HepG2 (cell line): ENCODE data around the gene ZG16. TPM values are rescaled to one million over a fixed set of nuclear protein-coding genes. Genes with fewer than 3 reads are reported as not detected.

ENCODE experiments used
- NCOA1 ChIP-seq: sonication (generic); formaldehyde crosslinking; IDR thresholded peaks from 2 replicates; pipeline ENCODE4 v1.9.0; 2021; ENCODE audit warnings: missing genetic modification reagents
- PHF21A ChIP-seq: sonication (generic); formaldehyde crosslinking; IDR thresholded peaks from 2 replicates; pipeline ENCODE4 v1.5.0; 2020; ENCODE audit warnings: mild to moderate bottlenecking, missing genetic modification reagents
- TBX2 ChIP-seq: sonication (generic); formaldehyde crosslinking; IDR thresholded peaks from 2 replicates; pipeline ENCODE4 v1.5.0; 2020; ENCODE audit warnings: missing genetic modification reagents, mild to moderate bottlenecking, borderline replicate concordance
- ZNF263 ChIP-seq: sonication (generic); formaldehyde crosslinking; IDR thresholded peaks from 2 replicates; pipeline ENCODE4 v1.4.0; 2020; ENCODE audit warnings: missing genetic modification reagents
- ZNF747 ChIP-seq: sonication (generic); formaldehyde crosslinking; IDR thresholded peaks from 2 replicates; pipeline ENCODE4 v1.8.1; 2023; ENCODE audit warnings: missing genetic modification reagents, mild to moderate bottlenecking, borderline replicate concordance
- polyA plus RNA-seq, 8 experiments: library from polyadenylated mRNA; depleted of rRNA in 3 of 8; stranded (reverse) in 7 of 8; unstranded in 1 of 8; fragments of >200 nt; fragmentation: Illumina TruSeq in 4 of 8; extraction: Trizol in 4 of 8; gene quantifications; 2 replicates each; pipeline versions ENCODE4 v1.2.1 to v1.2.3, GENCODE V29; 2011 to 2016; ENCODE audit warnings: low read depth in 4 of 8, missing spikeins in 1 of 8, mixed read lengths in 1 of 8; ENCODE audit not compliant: insufficient read depth in 1 of 8
- total RNA-seq, 5 experiments: library from RNA; depleted of rRNA; stranded (reverse); fragments of >200 nt; fragmentation: Illumina TruSeq; extraction: Trizol; gene quantifications; 2 replicates each; pipeline ENCODE4 v1.2.3, GENCODE V29; 2016; ENCODE audit warnings: low read depth in 1 of 5
- TF ChIP-seq, protein P1 (sequence below): IDR thresholded peaks from 2 replicates; pipeline ENCODE4 v1.6.1; 2016; ENCODE audit warnings: low read depth
- TF ChIP-seq, protein P2 (sequence below): sonication (generic); formaldehyde crosslinking; IDR thresholded peaks from 2 replicates; pipeline ENCODE4 v1.5.0; 2020; ENCODE audit warnings: missing genetic modification reagents
- TF ChIP-seq, protein P3 (sequence below): sonication (generic); formaldehyde crosslinking; IDR thresholded peaks from 2 replicates; pipeline ENCODE4 v1.8.1; 2023; ENCODE audit warnings: mild to moderate bottlenecking, missing genetic modification reagents
- TF ChIP-seq, protein P4 (sequence below): sonication (generic); formaldehyde crosslinking; IDR thresholded peaks from 2 replicates; pipeline ENCODE4 v1.4.0; 2020; ENCODE audit warnings: missing genetic modification reagents
- TF ChIP-seq, protein P5 (sequence below): sonication (generic); formaldehyde crosslinking; IDR thresholded peaks from 2 replicates; pipeline ENCODE4 v1.5.1; 2020; ENCODE audit warnings: mild to moderate bottlenecking, moderate library complexity, missing genetic modification reagents
- TF ChIP-seq, protein P6 (sequence below): sonication (generic); formaldehyde crosslinking; IDR thresholded peaks from 2 replicates; pipeline ENCODE4 v1.4.0; 2020; ENCODE audit warnings: mild to moderate bottlenecking, missing genetic modification reagents
- TF ChIP-seq, protein P7 (sequence below): sonication (generic); formaldehyde crosslinking; IDR thresholded peaks from 2 replicates; pipeline ENCODE4 v1.5.0; 2020; ENCODE audit warnings: mild to moderate bottlenecking, low read depth, missing genetic modification reagents, borderline replicate concordance
- TF ChIP-seq, protein P8 (sequence below): sonication (generic); formaldehyde crosslinking; IDR thresholded peaks from 2 replicates; pipeline ENCODE4 v1.8.0; 2022; ENCODE audit warnings: mild to moderate bottlenecking, missing genetic modification reagents, borderline replicate concordance

Gene ZG16
- total and polyA plus RNA-seq, 2 of the 13 experiments (the other 11 are each of a cell fraction or from before 2014, with no cell fraction given): 0.04 to 0.07 TPM

DNA sequence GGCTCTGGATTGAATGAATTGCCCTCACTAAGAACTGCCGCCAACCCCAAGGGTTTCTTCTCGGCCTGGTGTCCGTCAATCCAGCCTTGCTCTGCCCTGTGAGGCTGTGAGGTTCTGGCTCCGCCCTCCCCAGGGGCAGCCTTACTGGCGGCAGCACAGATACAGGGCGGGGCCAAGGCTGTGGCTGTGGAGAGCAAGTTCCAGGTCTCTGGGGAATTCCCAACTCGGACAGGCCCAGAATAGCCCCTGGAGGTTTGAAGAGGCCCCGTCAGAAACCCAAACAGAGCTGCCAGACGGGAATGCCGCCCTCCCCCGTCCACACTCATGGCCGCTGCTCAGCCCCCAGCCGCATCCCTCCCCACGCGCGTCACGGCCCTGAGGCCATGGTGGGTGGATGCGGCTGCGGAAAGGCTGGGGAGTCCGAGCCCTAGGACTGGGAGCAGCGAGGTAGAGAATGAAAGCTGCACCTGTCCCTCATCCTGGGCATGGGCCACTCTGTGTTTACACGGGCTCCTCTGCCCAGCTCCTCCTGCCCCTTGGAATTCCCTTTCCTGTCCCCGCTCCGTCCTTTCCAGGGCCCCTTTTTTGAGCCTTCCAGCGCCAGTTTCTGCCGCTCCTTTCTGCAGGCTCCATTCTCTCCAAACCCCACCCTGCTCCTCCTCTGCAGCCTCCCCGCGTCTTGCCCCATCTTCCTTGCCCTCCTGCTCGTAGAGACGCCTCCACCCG lies 33.3 kb downstream of the ZG16 start (continued):
- TF ChIP-seq, protein P1, sequence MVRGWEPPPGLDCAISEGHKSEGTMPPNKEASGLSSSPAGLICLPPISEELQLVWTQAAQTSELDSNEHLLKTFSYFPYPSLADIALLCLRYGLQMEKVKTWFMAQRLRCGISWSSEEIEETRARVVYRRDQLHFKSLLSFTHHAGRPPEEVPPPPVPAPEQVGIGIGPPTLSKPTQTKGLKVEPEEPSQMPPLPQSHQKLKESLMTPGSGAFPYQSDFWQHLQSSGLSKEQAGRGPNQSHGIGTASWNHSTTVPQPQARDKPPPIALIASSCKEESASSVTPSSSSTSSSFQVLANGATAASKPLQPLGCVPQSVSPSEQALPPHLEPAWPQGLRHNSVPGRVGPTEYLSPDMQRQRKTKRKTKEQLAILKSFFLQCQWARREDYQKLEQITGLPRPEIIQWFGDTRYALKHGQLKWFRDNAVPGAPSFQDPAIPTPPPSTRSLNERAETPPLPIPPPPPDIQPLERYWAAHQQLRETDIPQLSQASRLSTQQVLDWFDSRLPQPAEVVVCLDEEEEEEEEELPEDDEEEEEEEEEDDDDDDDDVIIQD: peak; percentile 56; the same call in 1 of the 2 replicates
- TF ChIP-seq TBX2 (CRISPR knock-in tag): peak; percentile 86
- TF ChIP-seq, protein P2, sequence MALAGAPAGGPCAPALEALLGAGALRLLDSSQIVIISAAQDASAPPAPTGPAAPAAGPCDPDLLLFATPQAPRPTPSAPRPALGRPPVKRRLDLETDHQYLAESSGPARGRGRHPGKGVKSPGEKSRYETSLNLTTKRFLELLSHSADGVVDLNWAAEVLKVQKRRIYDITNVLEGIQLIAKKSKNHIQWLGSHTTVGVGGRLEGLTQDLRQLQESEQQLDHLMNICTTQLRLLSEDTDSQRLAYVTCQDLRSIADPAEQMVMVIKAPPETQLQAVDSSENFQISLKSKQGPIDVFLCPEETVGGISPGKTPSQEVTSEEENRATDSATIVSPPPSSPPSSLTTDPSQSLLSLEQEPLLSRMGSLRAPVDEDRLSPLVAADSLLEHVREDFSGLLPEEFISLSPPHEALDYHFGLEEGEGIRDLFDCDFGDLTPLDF (CRISPR knock-in tag): 0 out of 2 replicates have a peak, but pooled peaks have one; percentile 26
- TF ChIP-seq, protein P3, sequence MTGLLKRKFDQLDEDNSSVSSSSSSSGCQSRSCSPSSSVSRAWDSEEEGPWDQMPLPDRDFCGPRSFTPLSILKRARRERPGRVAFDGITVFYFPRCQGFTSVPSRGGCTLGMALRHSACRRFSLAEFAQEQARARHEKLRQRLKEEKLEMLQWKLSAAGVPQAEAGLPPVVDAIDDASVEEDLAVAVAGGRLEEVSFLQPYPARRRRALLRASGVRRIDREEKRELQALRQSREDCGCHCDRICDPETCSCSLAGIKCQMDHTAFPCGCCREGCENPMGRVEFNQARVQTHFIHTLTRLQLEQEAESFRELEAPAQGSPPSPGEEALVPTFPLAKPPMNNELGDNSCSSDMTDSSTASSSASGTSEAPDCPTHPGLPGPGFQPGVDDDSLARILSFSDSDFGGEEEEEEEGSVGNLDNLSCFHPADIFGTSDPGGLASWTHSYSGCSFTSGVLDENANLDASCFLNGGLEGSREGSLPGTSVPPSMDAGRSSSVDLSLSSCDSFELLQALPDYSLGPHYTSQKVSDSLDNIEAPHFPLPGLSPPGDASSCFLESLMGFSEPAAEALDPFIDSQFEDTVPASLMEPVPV: peak; percentile 47; the same call in 1 of the 2 replicates
- 0 out of 2 replicates have a peak, but pooled peaks have one; percentile 50 for TF ChIP-seq ZNF263 (CRISPR knock-in tag)
- peak; percentile 95 for TF ChIP-seq PHF21A (CRISPR knock-in tag)
- no peak for TF ChIP-seq NCOA1
- TF ChIP-seq, protein P4, sequence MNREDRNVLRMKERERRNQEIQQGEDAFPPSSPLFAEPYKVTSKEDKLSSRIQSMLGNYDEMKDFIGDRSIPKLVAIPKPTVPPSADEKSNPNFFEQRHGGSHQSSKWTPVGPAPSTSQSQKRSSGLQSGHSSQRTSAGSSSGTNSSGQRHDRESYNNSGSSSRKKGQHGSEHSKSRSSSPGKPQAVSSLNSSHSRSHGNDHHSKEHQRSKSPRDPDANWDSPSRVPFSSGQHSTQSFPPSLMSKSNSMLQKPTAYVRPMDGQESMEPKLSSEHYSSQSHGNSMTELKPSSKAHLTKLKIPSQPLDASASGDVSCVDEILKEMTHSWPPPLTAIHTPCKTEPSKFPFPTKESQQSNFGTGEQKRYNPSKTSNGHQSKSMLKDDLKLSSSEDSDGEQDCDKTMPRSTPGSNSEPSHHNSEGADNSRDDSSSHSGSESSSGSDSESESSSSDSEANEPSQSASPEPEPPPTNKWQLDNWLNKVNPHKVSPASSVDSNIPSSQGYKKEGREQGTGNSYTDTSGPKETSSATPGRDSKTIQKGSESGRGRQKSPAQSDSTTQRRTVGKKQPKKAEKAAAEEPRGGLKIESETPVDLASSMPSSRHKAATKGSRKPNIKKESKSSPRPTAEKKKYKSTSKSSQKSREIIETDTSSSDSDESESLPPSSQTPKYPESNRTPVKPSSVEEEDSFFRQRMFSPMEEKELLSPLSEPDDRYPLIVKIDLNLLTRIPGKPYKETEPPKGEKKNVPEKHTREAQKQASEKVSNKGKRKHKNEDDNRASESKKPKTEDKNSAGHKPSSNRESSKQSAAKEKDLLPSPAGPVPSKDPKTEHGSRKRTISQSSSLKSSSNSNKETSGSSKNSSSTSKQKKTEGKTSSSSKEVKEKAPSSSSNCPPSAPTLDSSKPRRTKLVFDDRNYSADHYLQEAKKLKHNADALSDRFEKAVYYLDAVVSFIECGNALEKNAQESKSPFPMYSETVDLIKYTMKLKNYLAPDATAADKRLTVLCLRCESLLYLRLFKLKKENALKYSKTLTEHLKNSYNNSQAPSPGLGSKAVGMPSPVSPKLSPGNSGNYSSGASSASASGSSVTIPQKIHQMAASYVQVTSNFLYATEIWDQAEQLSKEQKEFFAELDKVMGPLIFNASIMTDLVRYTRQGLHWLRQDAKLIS (CRISPR knock-in tag): no peak
- TF ChIP-seq, protein P5, sequence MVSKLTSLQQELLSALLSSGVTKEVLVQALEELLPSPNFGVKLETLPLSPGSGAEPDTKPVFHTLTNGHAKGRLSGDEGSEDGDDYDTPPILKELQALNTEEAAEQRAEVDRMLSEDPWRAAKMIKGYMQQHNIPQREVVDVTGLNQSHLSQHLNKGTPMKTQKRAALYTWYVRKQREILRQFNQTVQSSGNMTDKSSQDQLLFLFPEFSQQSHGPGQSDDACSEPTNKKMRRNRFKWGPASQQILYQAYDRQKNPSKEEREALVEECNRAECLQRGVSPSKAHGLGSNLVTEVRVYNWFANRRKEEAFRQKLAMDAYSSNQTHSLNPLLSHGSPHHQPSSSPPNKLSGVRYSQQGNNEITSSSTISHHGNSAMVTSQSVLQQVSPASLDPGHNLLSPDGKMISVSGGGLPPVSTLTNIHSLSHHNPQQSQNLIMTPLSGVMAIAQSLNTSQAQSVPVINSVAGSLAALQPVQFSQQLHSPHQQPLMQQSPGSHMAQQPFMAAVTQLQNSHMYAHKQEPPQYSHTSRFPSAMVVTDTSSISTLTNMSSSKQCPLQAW (CRISPR knock-in tag): peak; percentile 39
- TF ChIP-seq, protein P6, sequence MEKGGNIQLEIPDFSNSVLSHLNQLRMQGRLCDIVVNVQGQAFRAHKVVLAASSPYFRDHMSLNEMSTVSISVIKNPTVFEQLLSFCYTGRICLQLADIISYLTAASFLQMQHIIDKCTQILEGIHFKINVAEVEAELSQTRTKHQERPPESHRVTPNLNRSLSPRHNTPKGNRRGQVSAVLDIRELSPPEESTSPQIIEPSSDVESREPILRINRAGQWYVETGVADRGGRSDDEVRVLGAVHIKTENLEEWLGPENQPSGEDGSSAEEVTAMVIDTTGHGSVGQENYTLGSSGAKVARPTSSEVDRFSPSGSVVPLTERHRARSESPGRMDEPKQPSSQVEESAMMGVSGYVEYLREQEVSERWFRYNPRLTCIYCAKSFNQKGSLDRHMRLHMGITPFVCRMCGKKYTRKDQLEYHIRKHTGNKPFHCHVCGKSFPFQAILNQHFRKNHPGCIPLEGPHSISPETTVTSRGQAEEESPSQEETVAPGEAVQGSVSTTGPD (CRISPR knock-in tag): 0 out of 2 replicates have a peak, but pooled peaks have one; percentile 64
- TF ChIP-seq, protein P7, sequence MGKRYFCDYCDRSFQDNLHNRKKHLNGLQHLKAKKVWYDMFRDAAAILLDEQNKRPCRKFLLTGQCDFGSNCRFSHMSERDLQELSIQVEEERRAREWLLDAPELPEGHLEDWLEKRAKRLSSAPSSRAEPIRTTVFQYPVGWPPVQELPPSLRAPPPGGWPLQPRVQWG: no peak
- TF ChIP-seq, protein P8, sequence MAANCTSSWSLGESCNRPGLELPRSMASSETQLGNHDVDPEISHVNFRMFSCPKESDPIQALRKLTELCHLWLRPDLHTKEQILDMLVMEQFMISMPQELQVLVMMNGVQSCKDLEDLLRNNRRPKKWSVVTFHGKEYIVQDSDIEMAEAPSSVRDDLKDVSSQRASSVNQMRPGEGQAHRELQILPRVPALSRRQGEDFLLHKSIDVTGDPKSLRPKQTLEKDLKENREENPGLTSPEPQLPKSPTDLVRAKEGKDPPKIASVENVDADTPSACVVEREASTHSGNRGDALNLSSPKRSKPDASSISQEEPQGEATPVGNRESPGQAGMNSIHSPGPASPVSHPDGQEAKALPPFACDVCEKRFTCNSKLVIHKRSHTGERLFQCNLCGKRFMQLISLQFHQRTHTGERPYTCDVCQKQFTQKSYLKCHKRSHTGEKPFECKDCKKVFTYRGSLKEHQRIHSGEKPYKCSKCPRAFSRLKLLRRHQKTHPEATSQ (CRISPR knock-in tag): no peak
- TF ChIP-seq ZNF747: 0 out of 2 replicates have a peak, but pooled peaks have one; percentile 35
